HS-5 (cell line): ENCODE data around the gene EXT2.

Experiments
- DNase-seq: peaks from one replicate; pipeline ENCODE4 v3.0.0-alpha.2; 2012; ENCODE audit warnings: low read depth

The EXT2 gene

DNA sequence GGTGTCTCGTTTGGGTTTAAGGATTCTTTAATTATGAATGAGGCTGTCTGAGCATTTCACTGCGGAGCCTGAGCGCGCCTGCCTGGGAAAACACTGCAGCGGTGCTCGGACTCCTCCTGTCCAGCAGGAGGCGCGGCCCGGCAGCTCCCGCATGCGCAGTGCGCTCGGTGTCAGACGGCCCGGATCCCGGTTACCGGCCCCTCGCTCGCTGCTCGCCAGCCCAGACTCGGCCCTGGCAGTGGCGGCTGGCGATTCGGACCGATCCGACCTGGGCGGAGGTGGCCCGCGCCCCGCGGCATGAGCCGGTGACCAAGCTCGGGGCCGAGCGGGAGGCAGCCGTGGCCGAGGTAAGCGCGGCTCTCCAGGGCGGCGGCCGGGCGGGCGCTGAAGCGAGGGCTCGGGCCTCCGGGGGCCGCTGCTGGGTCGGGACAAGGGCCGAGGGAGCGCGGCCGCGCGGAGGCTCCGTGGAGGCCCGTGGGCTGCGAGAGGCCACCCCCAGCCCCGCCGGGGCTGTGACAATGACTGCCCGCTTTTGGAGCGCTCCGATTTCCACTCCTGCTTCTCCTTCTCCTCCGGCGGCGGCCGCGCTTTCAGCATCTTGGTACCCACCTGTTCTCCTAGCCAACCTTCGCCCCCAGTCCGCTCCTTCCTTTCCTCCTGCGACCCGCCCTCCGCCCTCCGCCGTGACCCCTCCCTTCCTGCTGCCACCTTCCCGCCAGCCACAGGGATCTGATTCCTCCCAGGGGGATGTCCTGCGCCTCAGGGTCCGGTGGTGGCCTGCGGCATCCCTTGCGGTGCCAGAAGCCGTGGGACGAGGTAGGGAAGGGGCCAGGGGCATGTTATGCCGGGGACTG is at the start of gene EXT2:
TSS of gene EXT2 (plus strand) at position 173 of the 854 bp plus-strand sequence. CDS start 12,035 bp downstream, outside the sequence.
- DNase-seq, result no peak

DNA sequence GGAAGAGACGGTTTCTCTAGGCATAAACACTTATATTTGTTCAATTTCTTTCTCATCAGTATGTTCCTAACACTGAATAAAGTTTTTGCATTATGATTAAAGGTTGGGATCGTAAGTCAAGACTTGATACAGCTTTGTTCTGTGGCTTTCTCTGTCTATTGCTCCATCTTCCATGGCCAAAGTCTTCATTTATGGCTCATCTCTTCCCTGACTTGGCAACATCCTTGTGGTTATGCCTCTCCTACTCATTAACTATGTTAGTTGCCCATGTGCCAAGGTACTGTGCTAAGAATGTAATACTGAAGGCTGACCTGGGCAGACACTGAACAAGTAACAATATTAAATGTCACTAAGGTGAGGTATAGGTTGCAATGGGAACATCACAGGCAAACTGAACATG is 49.3 kb upstream of the EXT2 start:
- DNase-seq, result no peak

DNA sequence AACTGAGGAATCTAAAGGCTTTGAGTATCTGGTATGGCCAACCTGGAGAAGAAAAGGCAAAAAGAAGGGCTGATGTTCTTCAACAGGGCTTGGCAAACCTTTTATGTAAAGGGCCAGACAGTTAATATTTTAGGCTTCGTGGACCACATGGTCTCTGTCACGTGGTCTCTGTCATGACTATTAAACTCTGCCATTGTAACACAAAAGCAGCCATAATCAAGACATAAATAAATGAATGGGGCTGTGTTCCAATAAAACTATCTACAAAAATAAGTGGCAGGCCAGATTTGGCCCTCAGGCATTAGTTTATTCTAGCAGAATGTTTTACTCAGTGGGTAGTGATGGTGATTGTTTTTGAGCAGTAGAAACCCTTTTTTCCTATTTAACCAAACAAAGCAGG is 48.2 kb upstream of the EXT2 start:
- DNase-seq, result no peak

DNA sequence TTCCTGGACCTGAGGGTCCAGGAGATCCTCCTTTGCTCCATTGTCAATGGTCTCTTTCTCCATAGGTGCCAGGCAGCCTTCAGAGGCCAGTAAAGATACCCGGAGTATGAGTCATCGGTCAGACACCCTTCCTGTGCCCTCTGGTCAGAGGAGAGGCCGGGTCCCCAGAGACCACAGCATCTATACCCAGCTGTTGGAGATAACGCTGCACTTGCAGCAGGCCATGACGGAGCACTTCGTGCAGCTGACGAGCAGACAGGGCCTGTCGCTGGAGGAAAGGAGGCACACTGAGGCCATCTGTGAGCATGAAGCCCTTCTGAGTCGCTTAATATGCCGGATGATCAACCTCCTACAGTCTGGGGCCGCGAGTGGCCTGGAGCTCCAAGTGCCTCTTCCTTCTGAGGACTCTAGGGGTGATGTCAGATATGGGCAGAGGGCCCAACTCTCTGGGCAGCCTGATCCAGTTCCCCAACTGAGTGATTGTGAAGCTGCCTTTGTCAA is 47.5 kb upstream of the EXT2 start, which contains the start of gene ACCSL:
TSS of gene ACCSL (plus strand) at position 51 of the 501 bp plus-strand sequence. CDS start at position 107, 56 bp downstream.
- DNase-seq, result no peak

DNA sequence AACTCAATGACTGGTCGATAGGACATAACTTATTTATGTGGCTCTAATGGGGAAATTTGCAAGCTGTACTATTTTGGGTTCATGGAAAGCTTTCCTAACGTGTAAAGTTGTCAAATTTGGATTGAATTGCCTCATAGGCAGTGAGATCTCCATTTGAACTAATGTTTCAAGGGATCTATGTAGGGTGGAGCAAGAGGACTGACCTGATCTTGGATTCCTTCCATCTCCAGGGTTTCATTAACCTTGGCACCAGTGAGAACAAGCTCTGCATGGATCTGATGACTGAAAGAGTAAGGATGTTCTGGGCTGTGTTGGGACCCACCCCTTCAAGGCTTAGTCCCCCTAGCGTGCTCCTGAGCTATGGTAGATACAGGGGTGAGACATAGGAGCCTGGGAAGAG is 45.6 kb upstream of the EXT2 start:
- DNase-seq, result no peak

- no peak for DNase-seq
These were observed 44.3 kb upstream of the EXT2 start for GRCh38 chr11:44051171-44051570.

DNA sequence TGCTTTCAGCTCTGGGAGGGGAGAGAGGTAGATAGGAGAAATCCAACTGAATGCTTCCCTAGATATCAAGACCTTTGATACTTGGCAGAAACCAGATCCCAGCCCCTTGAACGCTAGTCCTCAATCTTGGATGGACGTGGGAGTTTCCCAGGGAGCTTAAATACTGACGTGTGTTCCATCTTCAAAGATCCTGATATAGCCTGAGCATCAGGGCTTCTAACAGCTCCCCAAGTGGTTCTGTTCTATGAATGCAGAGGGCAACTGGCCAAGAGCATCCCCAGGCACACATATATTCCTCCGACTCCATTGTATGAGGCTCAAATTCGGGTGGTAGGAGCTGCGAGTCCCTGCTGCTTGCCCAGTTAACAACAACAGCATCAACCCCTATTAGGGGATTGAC is 38.1 kb upstream of the EXT2 start:
- no peak for DNase-seq

- DNase-seq, result no peak
These were observed 37.2 kb upstream of the EXT2 start for GRCh38 chr11:44058275-44058674.

- DNase-seq, result peak; percentile 19
These were observed 30.3 kb upstream of the EXT2 start for GRCh38 chr11:44065161-44065661.

- DNase-seq, result peak; percentile 72
These were observed 29.4 kb upstream of the EXT2 start, which contains the start of gene ACCS for GRCh38 chr11:44065841-44066731. Gene ACCS, plus strand, starts transcription at chr11:44066270. Its CDS starts 1,358 bp downstream, at chr11:44067628.

DNA sequence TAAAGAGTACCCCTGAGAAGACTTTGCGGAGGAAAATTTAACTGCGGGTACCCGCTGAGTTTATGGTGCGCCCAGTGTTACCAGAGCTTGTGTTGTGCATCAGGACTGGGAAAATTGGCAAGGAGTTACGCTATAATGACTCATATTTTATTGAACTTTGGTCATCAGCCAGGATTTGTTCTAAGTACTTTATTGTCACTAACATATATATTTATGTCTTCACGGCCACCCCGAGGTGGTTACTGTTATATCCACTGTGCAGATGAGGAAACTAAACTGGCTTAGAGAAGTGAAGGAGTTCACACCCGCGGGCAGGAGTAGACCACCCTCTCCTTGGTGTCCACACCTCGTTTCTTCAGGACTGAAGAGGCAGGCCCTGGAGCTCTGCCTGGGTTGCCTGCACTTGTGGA is 28.7 kb upstream of the EXT2 start:
- peak; percentile 60 for DNase-seq

DNA sequence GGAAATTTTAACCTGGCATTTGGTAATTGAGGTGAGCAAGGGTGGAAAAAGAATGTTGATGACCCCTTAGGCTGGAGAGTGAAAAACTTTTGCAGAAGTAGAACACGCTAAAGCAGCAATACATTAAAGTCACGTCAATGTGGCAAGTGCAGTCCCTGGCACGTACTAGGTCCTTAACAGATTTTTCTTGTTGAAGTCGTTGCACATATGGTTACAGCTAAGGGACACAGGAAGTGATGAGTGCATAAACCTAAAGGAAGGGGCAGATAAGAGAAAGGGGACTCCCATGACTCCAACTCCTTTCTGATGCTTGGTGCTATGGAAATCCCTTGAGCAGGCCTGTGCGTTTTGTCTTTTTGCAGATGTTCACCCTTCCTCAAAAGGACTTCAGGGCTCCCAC is 28.2 kb upstream of the EXT2 start:
- no peak for DNase-seq

DNA sequence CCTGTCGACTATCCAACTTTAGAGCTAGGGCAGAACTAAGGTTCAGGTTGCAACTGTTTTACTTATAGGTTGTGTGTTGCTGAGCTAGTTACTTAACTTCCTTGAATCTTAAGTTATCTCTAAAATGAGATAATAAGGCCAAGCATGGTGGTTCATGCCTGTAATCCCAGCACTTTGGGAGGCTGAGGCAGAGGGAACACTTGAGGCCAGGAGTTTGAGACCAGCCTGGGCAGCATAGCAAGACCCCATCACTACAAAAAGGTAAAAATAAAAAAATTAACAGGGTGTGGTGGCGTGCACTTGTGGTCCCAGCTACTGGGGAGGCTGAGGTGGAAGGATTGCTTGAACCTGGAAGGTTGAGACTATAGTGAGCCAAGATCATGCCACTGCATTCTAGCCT is 27.3 kb upstream of the EXT2 start:
- DNase-seq, result no peak

GRCh38 chr11:44071157-44071556 is 24.3 kb upstream of the EXT2 start:
- no peak for DNase-seq

DNA sequence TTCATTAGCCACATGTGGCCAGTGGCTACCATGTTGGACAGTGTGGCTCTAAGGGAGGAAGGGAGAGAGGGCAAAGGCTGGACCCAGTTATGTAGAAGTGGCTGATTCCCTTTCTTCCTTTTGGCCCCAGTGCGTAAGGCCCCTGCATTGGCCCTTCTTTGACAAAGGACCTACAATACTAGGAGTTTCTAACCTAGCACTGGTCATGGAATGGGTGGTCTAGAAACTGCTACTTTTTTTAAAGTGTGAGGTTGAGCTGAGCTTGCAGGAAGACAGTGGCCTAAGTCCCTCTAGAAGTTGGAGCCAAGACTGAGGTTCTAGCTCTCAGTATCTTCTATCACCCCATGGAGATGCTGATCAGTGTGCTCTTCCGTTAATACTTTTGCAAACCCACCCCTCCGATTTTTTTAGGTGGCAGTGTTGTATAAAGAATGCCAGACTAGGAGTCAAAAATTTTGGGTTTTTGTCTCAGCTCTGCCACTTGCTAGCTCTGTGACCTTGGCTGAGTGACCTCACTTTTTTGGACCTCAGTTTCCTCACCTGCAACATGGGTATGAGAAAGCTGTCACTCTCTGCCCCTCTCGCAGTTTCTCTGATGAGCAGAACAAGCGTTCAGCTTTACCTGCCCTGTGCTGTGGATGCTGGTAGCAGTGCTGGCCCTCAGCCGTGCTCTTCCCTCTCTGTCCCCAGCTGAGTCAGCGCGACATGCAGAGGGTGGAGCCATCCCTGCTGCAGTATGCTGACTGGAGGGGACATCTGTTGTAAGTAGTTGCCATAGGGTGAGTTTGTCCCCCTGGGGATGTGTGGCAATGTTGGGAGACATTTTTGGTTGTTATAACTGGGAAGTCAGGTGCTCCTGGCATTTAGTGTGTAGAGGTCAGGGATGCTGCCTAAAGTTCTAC is 22.5 kb upstream of the EXT2 start:
- no peak for DNase-seq

DNA sequence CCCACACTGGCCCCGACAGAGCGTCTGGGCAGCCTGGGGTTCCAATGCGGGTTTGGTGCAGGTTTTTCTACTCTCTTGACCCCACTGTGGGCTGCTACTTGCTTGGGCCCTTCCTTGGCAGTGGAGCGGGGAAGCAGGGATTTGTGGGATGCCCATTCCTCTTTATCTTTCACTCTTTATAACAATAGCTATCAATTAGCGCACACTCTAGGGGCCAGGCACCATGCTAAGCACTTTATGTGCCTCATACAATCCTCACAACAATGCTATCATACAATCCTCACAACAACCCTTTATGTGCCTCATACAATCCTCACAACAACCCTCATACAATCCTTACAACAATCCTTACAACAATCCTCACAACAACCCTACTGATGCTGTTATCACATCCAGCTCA is 16.7 kb upstream of the EXT2 start:
- no peak for DNase-seq

GRCh38 chr11:44079376-44079775 is 16.1 kb upstream of the EXT2 start:
- DNase-seq, result no peak

DNA sequence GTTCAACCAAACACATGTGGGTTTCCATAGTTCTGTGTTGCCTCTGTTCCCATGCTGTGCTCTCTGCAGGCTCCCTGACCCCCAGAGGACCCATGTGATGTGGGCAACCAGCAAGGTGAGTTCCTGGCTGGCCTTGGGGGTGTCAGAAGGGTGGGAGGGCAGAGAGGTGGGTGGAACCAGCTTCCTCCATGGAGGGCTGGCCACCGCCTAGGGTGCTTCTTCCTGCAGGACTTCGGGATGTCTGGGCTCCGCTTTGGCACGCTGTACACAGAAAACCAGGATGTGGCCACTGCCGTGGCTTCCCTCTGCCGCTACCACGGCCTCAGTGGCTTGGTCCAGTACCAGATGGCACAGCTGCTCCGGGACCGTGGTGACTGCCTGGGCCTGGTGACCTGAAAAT is 14.5 kb upstream of the EXT2 start:
- no peak for DNase-seq

GRCh38 chr11:44082645-44083044 is 12.8 kb upstream of the EXT2 start:
- no peak for DNase-seq

DNA sequence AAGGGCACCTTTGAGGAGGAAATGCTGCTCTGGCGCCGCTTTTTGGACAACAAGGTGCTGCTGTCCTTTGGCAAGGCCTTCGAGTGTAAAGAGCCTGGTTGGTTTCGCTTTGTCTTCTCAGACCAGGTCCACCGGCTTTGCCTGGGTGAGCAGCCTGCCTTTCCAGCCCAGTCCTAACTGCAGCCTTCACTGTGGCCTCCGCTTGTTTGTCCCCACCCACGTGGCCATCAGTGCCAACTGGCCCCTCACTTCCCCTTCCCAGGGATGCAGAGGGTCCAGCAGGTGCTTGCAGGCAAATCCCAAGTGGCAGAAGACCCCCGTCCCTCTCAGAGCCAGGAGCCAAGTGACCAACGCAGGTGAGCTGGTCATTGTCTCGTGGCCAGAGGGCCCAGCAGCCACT is 12.0 kb upstream of the EXT2 start:
- DNase-seq, result no peak

DNA sequence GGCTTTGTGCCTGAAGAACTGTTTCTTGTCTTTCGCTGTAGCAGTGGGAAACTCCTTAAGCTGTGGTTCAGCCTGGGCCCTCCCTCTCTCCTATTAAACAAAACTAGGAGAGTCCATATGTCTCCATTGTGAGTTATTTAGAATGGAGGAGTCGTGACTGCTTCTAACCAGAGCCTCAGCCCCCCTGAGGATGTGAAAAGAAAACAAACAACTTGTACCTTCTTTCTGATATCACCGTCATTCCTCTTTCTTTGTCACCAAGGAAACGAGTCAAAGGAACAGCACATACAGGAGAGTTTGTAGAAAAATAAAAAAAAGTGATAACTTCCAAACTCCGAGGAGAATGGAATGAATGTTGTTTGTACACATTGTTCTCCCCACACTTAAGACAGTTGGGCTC is 11.6 kb upstream of the EXT2 start:
- DNase-seq, result no peak
